K562 (cell line): Measurements from ENCODE around the gene FAM117B. TPM values are rescaled to one million over a fixed set of nuclear protein-coding genes. Genes with fewer than 3 reads are reported as not detected.

Experiments
- ATAC-seq: fragments of 200-7000 bp; cut with Tn5 transposase; 3 replicates; pipeline ENCODE4 v1.9.1; 2020; ENCODE audit warnings: moderate library complexity
- BruUV-seq: library from RNA; stranded (reverse); fragments of 400-500 nt; replicated peaks from 2 replicates; lab custom pipeline; 2021; lab: Mats Ljungman, UMichigan
- CTCF ChIA-PET: fragments of 300-600 bp; formaldehyde crosslinking; extraction: SDS; loops from one replicate; lab custom pipeline; 2021; ENCODE audit warnings: low intra/inter-chr PET ratio; lab: Yijun Ruan, JAX
- POLR2A ChIA-PET: fragments of 300-600, 350-650 bp; sonication (Branson Sonifier 250); formaldehyde crosslinking; extraction: SDS; loops from one replicate; lab custom pipeline; 2021; ENCODE audit warnings: antibody characterized with exemption, inconsistent platforms; lab: Yijun Ruan, JAX
- DNase-seq, 4 experiments: peaks; one replicate each; pipeline versions ENCODE4 v3.0.0 to v3.0.0-alpha.2; 2011 to 2018; ENCODE audit warnings: low spot score in 3 of 4, mixed read lengths in 3 of 4; ENCODE audit errors: extremely low read depth in 1 of 4
- FAIRE-seq: peaks from 2 replicates; lab custom pipeline; 2011; peaks lifted over from hg19 to GRCh38; lab: Jason Lieb, UNC
- H2AFZ ChIP-seq: 2 replicates; pipeline ENCODE4 v1.6.0; 2011; ENCODE audit warnings: low read depth, low read length, control low read depth, inconsistent platforms
- H3K27ac ChIP-seq: fragments of 200-600 bp; 3 replicates; pipeline ENCODE4 v1.8.0; 2011; ENCODE audit warnings: low read depth, mild to moderate bottlenecking, control low read depth, inconsistent platforms, low read length, moderate library complexity, mixed read lengths; ENCODE audit errors: extremely low read depth
- H3K27me3 ChIP-seq, 2 experiments: fragments of 300-600 bp in 1 of 2; 2 replicates in 1 of 2; 3 replicates in 1 of 2; pipeline versions ENCODE4 v1.6.0 to v1.8.0; 2011; ENCODE audit warnings: inconsistent platforms in 2 of 2, low read length in 2 of 2, mild to moderate bottlenecking in 1 of 2, mixed read lengths in 1 of 2, moderate library complexity in 1 of 2; ENCODE audit not compliant: control insufficient read depth in 2 of 2, insufficient read depth in 2 of 2
- H3K36me3 ChIP-seq: fragments of 300-600 bp; 3 replicates; pipeline ENCODE4 v1.8.0; 2011; ENCODE audit warnings: mild to moderate bottlenecking, low read length, inconsistent platforms; ENCODE audit not compliant: control insufficient read depth, insufficient read depth
- H3K4me1 ChIP-seq, 2 experiments: fragments of 200-600 bp in 1 of 2; replicated peaks in 1 of 2; 2 replicates in 1 of 2; 3 replicates in 1 of 2; pipeline versions ENCODE4 v1.5.1 to v1.8.0; 2011; ENCODE audit warnings: inconsistent platforms in 2 of 2, low read length in 2 of 2, mild to moderate bottlenecking in 1 of 2, mixed read lengths in 1 of 2, moderate library complexity in 1 of 2; ENCODE audit not compliant: control insufficient read depth in 2 of 2, insufficient read depth in 2 of 2
- H3K4me2 ChIP-seq: 2 replicates; pipeline ENCODE4 v1.6.1; 2011; ENCODE audit warnings: low read length, control low read depth, inconsistent platforms, mixed read lengths; ENCODE audit not compliant: insufficient read depth
- H3K4me3 ChIP-seq: fragments of 200-600 bp; sonication (generic), shearing (Covaris generic); 2 replicates; pipeline ENCODE4 v1.5.1; 2016; ENCODE audit warnings: control low read depth, inconsistent platforms
- H3K79me2 ChIP-seq: fragments of 200-600 bp; 3 replicates; pipeline ENCODE4 v1.8.0; 2011; ENCODE audit warnings: low read length, inconsistent platforms; ENCODE audit not compliant: control insufficient read depth, insufficient read depth
- H3K9ac ChIP-seq, 2 experiments: 2 replicates each; pipeline versions ENCODE4 v1.6.0 to v1.6.1; 2011; ENCODE audit warnings: low read depth in 2 of 2, low read length in 2 of 2, control low read depth in 1 of 2, inconsistent platforms in 1 of 2, mild to moderate bottlenecking in 1 of 2, mixed read lengths in 1 of 2; ENCODE audit not compliant: insufficient read depth in 1 of 2
- H3K9me1 ChIP-seq: one replicate; pipeline ENCODE4 v1.6.0; 2011; ENCODE audit warnings: inconsistent platforms, mild to moderate bottlenecking, low read length, moderate library complexity; ENCODE audit not compliant: control insufficient read depth, insufficient read depth
- H3K9me3 ChIP-seq: replicated peaks from 2 replicates; pipeline ENCODE4 v1.5.1; 2011; ENCODE audit warnings: low read depth, low read length, inconsistent platforms; ENCODE audit not compliant: control insufficient read depth, insufficient read depth
- H4K20me1 ChIP-seq: replicated peaks from 2 replicates; pipeline ENCODE4 v1.6.1; 2011; ENCODE audit warnings: low read length, inconsistent platforms, mixed read lengths; ENCODE audit not compliant: control insufficient read depth, insufficient read depth
- CAMTA2 ChIP-seq: fragments of 250-450 bp; sonication (Bioruptor Pico); conservative IDR thresholded peaks from 2 replicates; pipeline ENCODE4 v1.5.1; 2022
- EP400 ChIP-seq: fragments of 450-650 bp; IDR thresholded peaks from 2 replicates; pipeline ENCODE4 v1.6.1; 2017; ENCODE audit warnings: antibody characterized with exemption, mild to moderate bottlenecking, moderate library complexity
- ETS1 ChIP-seq: conservative IDR thresholded peaks from 2 replicates; pipeline ENCODE4 v1.6.1; 2011; ENCODE audit warnings: low read depth, mild to moderate bottlenecking, low read length; ENCODE audit not compliant: control insufficient read depth
- GABPA ChIP-seq: fragments of 200-800 bp; sonication (Bioruptor generic); conservative IDR thresholded peaks from 2 replicates; pipeline ENCODE4 v1.6.1; 2016; ENCODE audit warnings: low read depth, missing genetic modification characterization, missing compliant biosample characterization
- MAZ ChIP-seq, 2 experiments: fragments of 450-650 bp in 1 of 2; sonication (generic) in 1 of 2; formaldehyde crosslinking; IDR thresholded peaks in 1 of 2; conservative IDR thresholded peaks in 1 of 2; 2 replicates each; pipeline versions ENCODE4 v1.4.0 to v1.5.0; 2020; ENCODE audit warnings: mild to moderate bottlenecking in 1 of 2, missing genetic modification reagents in 1 of 2
- NCOA1 ChIP-seq: fragments of 450-650 bp; IDR thresholded peaks from 2 replicates; pipeline ENCODE4 v1.6.1; 2016; ENCODE audit warnings: low read depth
- PHF21A ChIP-seq: fragments of 450-650 bp; IDR thresholded peaks from 2 replicates; pipeline ENCODE4 v1.6.1; 2017; ENCODE audit warnings: low read depth, borderline replicate concordance
- TAF15 ChIP-seq: fragments of 200-400 bp; formaldehyde crosslinking; IDR thresholded peaks from 2 replicates; pipeline ENCODE4 v1.6.1; 2017; ENCODE audit warnings: mild to moderate bottlenecking, low read depth, low read length, moderate library complexity
- TCFL5 ChIP-seq: fragments of 250-450 bp; sonication (Bioruptor Pico); conservative IDR thresholded peaks from 2 replicates; pipeline ENCODE4 v1.6.1; 2021; ENCODE audit warnings: mild to moderate bottlenecking, moderate library complexity, matching md5 sums
- WGBS: fragments of 100-300 bp; shearing (Covaris generic); methylation state at CpG from one replicate; pipeline ENCODE4 v1.1.6; 2016; ENCODE audit warnings: low coverage, mixed read lengths; ENCODE audit not compliant: insufficient coverage; ENCODE audit errors: missing lambda C conversion rate; 5-methylcytosine and 5-hydroxymethylcytosine counted together
- in situ Hi-C: fragments of 300-500 bp; cut with MboI; formaldehyde crosslinking; loops from 4 replicates; pipeline ENCODE4 v1.15.0; 2018; ENCODE audit warnings: inconsistent platforms, mixed read lengths
- intact Hi-C: fragments of 100-400 bp; cut with micrococcal nuclease; formaldehyde crosslinking; loops from 2 replicates; pipeline ENCODE4 v1.14.2; 2022
- polyA plus RNA-seq, 8 experiments: library from polyadenylated mRNA; depleted of rRNA in 4 of 8; stranded (reverse) in 5 of 8; unstranded in 3 of 8; fragments of >200 nt; fragmentation: Nextera tagmentation in 2 of 8; fragmentation: Illumina TruSeq in 1 of 8; extraction: Ambion mirVana in 2 of 8; extraction: Trizol in 1 of 8; gene quantifications; 2 replicates each; pipeline versions ENCODE4 v1.2.1 to v1.2.3, GENCODE V29; 2011 to 2014; ENCODE audit warnings: inconsistent platforms in 1 of 8, missing spikeins in 1 of 8
- total RNA-seq, 7 experiments: library from RNA; depleted of rRNA in 6 of 7; stranded (reverse); fragments of >200 nt in 6 of 7; fragmentation: Illumina TruSeq in 2 of 7; extraction: Trizol in 2 of 7; gene quantifications; 2 replicates each; pipeline versions ENCODE4 v1.2.1 to v1.2.3, GENCODE V29; 2011 to 2021; ENCODE audit warnings: low replicate concordance in 1 of 7
- TF ChIP-seq, protein P1 (sequence below): sonication (generic); formaldehyde crosslinking; IDR thresholded peaks from 2 replicates; pipeline ENCODE4 v1.8.0; 2023; ENCODE audit warnings: missing genetic modification reagents, mild to moderate bottlenecking, borderline replicate concordance
- TF ChIP-seq, protein P2 (sequence below): sonication (generic); formaldehyde crosslinking; IDR thresholded peaks from 2 replicates; pipeline ENCODE4 v1.9.0; 2022; ENCODE audit warnings: mild to moderate bottlenecking, missing genetic modification reagents

Gene FAM117B
- total and polyA plus RNA-seq, 9 of the 15 experiments (the other 6 are each of a cell fraction or from before 2014, with no cell fraction given), result 1.6 to 5.2 (median 2.6) TPM

DNA sequence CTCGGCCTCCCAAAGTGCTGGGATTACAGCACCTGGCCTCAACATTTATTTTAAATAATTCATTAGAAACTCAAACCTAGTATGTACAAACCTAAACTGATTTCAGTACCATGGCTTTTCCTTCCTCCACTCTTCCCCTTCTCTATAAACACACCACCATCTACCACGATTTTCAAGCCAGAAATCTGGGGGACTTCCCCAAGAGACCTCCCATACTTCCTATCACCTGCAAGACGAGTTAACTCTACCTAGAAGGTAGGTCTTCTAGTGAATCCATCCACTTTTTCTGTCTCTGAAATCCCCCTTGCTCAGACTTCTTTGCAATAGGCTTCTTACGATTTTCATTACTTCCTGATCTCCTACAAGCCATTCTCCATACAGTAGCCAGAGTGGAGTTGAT, 7.7 kb upstream of the FAM117B start:
- FAIRE-seq, result no peak
- TF ChIP-seq PHF21A (no peak), TAF15 (no peak), CAMTA2 (CRISPR knock-in tag) (no peak), TCFL5 (CRISPR knock-in tag) (no peak), GABPA (no peak), NCOA1 (no peak), MAZ (CRISPR knock-in tag; conservative IDR thresholded peaks at IDR 0.05 in 1 of 2, IDR thresholded peaks at IDR 0.05 in 1 of 2) (no peak), ETS1 (no peak), EP400 (no peak)
- TF ChIP-seq, protein P1, sequence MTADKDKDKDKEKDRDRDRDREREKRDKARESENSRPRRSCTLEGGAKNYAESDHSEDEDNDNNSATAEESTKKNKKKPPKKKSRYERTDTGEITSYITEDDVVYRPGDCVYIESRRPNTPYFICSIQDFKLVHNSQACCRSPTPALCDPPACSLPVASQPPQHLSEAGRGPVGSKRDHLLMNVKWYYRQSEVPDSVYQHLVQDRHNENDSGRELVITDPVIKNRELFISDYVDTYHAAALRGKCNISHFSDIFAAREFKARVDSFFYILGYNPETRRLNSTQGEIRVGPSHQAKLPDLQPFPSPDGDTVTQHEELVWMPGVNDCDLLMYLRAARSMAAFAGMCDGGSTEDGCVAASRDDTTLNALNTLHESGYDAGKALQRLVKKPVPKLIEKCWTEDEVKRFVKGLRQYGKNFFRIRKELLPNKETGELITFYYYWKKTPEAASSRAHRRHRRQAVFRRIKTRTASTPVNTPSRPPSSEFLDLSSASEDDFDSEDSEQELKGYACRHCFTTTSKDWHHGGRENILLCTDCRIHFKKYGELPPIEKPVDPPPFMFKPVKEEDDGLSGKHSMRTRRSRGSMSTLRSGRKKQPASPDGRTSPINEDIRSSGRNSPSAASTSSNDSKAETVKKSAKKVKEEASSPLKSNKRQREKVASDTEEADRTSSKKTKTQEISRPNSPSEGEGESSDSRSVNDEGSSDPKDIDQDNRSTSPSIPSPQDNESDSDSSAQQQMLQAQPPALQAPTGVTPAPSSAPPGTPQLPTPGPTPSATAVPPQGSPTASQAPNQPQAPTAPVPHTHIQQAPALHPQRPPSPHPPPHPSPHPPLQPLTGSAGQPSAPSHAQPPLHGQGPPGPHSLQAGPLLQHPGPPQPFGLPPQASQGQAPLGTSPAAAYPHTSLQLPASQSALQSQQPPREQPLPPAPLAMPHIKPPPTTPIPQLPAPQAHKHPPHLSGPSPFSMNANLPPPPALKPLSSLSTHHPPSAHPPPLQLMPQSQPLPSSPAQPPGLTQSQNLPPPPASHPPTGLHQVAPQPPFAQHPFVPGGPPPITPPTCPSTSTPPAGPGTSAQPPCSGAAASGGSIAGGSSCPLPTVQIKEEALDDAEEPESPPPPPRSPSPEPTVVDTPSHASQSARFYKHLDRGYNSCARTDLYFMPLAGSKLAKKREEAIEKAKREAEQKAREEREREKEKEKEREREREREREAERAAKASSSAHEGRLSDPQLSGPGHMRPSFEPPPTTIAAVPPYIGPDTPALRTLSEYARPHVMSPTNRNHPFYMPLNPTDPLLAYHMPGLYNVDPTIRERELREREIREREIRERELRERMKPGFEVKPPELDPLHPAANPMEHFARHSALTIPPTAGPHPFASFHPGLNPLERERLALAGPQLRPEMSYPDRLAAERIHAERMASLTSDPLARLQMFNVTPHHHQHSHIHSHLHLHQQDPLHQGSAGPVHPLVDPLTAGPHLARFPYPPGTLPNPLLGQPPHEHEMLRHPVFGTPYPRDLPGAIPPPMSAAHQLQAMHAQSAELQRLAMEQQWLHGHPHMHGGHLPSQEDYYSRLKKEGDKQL, result no peak
- TF ChIP-seq, protein P2, sequence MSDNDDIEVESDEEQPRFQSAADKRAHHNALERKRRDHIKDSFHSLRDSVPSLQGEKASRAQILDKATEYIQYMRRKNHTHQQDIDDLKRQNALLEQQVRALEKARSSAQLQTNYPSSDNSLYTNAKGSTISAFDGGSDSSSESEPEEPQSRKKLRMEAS (CRISPR knock-in tag), result no peak
- no peak overlapping the region for H3K4me2 ChIP-seq
- no peaks in the 10 kb centered on the region for H3K36me3 ChIP-seq
- ChIA-PET POLR2A (no interaction called here), CTCF (no interaction called here)
- H3K27ac ChIP-seq, result no peak overlapping the region
- H3K9me3 ChIP-seq, result no peaks in the 10 kb centered on the region
- no TSS peak for BruUV-seq
- no peak overlapping the region for H3K9ac ChIP-seq
- H2AFZ ChIP-seq, result no peak overlapping the region
- in situ Hi-C loops (no loop called here), intact Hi-C loops (no loop called here)
- no peak for DNase-seq
- no peaks in the 10 kb centered on the region for H3K79me2 ChIP-seq
- no peaks in the 10 kb centered on the region for H4K20me1 ChIP-seq
- H3K4me1 ChIP-seq, result no peaks in the 10 kb centered on the region
- H3K9me1 ChIP-seq, result no peaks in the 10 kb centered on the region
- ATAC-seq, result no peak
- no peak overlapping the region for H3K4me3 ChIP-seq
- no peaks in the 10 kb centered on the region for H3K27me3 ChIP-seq
- WGBS, result 16% methylated on average over 3 of the region's 4 CpGs
